ENCODE results near the gene APBB2.

The APBB2 gene

GRCh38 chr4:41214136-41214824 lies at the start of gene APBB2:
Gene APBB2, minus strand, starts transcription at chr4:41214542. Its CDS starts 181,288 bp downstream, at chr4:41033254.
- no peak for DNase-seq (ENCODE audit: low read depth)

DNA sequence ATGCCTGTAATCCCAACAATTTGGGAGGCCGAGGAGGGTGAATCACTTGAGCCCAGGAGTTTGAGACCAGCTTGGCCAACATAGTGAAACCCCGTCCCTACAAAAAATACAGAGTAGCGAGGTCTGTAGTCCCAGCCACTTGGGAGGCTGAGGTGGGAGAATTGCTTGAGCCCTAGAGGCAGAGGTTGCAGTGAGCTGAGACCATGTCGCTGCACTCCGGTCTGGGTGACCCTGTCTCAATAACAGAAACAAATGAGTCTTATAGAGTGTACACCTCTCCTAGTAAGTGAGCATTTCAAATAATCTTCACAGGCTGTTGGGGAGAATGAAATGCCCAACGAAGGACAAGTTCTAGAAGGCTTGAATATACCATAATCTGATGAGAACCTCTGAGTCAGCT lies 47.9 kb upstream of the APBB2 start:
- DNase-seq (ENCODE audit: low read depth), result no peak

- DNase-seq (ENCODE audit: low read depth), result no peak
These were observed 45.9 kb upstream of the APBB2 start for GRCh38 chr4:41260116-41260733.

DNA sequence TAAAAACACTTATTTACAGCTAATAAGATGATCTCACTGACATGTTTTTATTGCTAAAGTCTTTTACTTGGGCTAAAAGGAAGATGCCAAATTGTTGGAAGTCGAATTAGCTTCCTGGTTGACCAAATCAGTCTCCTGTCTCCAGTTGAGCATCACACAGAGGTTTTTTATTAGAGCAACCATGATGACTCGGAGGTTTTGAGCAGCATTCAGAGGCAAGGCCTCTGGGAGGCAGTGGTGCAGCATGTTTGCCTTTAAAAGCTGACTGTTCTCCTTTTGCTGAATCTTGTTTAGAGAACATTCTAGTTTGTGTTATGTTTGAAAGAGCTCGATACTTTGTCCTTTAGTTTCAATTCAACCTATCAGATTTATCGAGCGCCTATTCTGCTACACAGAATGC lies 44.4 kb upstream of the APBB2 start:
- DNase-seq (ENCODE audit: low read depth), result no peak

GRCh38 chr4:41257906-41258305 lies 43.6 kb upstream of the APBB2 start:
- no peak for DNase-seq (ENCODE audit: low read depth)

GRCh38 chr4:41257257-41257901 lies 43.0 kb upstream of the APBB2 start:
- no peak for DNase-seq (ENCODE audit: low read depth)

GRCh38 chr4:41256740-41257256 lies 42.5 kb upstream of the APBB2 start, which contains the start of gene UCHL1:
Gene UCHL1, plus strand, starts transcription at chr4:41256928. Its CDS starts 49 bp downstream, at chr4:41256977.
- no peak for DNase-seq (ENCODE audit: low read depth)

DNA sequence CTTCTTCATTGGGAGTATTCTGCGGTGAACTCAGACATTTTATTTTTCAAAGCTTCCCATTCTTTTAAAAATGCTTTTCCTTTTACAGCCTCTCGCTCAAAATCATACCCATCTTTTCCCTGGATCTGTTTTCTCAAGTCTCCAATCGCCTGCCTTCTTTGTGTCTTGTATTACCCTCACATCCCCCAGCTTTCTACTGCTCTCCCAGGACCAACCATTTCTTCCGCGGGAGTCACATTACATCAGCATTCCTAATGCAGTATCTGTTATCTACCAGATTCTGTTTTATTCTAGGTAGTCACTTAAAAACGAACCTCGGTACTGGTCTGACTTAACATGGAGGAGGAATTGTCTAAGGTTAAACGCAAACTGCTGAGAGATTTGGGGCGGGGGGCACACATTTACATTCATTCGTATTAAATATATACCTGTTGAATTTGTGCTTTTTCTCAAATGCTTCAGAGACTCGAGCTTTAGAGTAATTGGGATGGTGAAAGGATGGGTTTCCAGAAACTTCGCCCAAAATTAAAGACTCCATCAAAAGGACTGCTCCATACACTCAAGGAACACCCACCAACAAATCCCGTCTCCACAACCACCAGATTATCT lies 41.9 kb upstream of the APBB2 start:
- no peak for DNase-seq (ENCODE audit: low read depth)

GRCh38 chr4:41245983-41246382 lies 31.6 kb upstream of the APBB2 start:
- DNase-seq (ENCODE audit: low read depth), result no peak

DNA sequence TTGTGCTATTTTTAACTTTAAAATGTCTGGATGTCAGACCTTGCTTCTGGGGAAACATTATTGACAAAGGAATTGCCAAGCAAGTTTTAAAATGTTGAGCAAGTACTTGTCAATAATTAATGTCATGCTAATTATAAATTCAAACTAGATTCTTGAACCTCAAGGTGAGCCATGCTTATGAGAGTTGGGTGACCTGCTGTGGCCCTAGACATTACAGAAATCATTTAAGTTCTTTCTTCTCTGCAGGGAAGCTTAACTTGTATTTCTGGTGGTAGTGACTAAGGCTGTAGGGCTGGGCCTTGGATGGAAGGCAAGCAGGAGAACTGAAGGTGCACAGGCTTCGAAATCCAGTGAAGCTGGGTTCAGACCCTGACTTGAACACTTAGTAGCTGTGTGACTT lies 27.6 kb upstream of the APBB2 start:
- DNase-seq (ENCODE audit: low read depth), result no peak

GRCh38 chr4:41236508-41236907 lies 22.2 kb upstream of the APBB2 start:
- no peak for DNase-seq (ENCODE audit: low read depth)

GRCh38 chr4:41236032-41236431 lies 21.7 kb upstream of the APBB2 start:
- DNase-seq (ENCODE audit: low read depth), result no peak

DNA sequence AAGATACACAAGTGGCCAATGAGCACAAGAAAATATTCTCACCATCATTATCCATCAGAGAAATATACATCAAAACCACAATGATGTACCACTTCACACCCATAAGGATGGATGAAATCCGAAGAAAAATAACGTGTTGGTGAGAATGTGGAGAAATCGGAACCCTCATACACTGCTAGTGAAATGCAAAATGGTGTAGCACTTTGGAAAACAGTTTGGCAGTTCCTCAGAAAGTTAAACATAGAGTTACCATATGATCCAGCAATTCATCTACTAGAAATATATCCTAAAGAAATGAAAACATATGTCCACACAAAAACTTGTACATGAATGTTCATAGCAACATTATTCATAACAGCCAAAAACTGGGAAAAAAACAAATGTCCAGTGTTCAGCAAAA lies 18.5 kb upstream of the APBB2 start:
- DNase-seq (ENCODE audit: low read depth), result no peak

GRCh38 chr4:41232406-41232805 lies 18.1 kb upstream of the APBB2 start:
- no peak for DNase-seq (ENCODE audit: low read depth)

DNA sequence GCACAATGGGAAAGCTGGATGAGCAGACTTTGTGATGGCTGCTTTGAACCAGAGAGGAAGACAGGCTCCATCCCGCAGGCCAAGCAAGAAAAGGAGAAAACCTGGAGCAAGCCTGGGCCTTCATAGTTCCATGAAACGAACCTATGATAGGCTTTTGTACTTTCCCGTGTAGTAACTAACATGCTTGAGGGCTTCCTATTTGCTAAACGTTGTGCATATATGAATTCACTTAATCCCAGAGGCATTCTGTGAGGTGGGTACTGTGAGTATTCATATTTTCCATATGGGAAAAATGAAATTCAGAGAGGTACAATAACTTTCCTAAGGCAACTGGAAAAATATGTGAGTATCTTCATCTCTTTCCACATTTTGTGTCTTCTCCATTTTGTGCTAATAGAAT lies 13.6 kb upstream of the APBB2 start:
- no peak for DNase-seq (ENCODE audit: low read depth)

- DNase-seq (ENCODE audit: low read depth), result no peak
These were observed 7.7 kb upstream of the APBB2 start for GRCh38 chr4:41221850-41222645.

DNA sequence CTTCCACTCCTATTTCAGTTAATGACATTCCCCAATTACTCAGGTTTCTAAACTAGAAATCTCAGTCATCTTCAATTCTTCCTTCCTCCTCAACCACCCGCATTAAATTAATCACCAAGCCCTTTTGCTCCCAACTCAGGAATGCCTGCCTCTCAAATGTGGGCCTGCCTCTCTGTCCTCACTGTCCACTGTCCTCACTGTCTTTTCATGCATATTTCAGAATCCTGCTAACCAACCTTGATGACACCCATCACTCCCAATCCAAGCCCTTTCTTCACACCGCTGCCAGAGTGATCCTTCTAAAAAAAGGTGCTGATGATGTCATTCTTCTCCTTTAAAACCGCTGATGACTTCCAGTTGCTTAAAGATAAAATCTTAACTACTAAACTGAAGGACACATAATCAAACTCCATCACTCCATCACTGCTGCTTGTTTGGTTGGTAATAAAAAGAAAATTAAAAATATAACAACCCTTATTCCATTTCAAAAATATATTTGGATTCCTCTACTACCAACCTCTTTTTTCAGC lies 5.1 kb upstream of the APBB2 start:
- no peak for DNase-seq (ENCODE audit: low read depth)

DNA sequence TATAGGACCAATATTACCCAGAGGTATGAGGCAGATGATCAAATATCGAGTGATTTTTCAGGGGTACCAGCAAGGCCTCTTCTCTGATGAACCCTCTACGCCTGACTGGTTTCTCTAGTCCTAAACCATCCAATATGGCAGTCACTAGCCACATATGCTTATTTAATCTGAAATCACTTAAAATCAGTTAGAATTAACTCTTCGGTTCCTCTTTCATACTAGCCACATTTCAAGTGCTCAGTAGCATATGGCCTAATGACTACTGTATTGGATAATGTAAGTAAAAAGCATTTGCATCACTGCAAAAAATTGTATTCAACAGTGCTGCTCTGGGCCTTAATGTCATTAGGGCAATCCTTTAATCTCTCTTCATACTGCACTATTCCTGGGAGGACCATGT lies 4.4 kb upstream of the APBB2 start:
- DNase-seq (ENCODE audit: low read depth), result no peak

DNA sequence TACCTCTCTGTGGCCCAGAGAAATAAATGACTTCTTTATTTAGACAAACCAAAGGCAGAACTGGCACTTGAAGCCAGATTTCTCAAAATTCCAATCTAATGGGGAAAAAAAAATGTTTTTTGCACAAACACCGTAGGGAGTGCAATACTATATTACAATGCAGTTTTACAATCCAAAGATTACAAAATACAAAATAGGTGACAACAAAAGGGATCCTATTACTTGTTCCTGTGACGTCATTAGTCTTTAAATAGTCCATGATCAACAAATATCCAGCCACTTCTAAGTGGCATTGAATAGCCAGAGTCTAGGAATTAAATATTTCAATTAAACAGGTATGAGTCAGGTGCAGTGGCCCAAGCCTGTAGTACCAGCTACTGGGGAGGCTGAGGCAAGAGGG lies 3.0 kb upstream of the APBB2 start:
- no peak for DNase-seq (ENCODE audit: low read depth)

DNA sequence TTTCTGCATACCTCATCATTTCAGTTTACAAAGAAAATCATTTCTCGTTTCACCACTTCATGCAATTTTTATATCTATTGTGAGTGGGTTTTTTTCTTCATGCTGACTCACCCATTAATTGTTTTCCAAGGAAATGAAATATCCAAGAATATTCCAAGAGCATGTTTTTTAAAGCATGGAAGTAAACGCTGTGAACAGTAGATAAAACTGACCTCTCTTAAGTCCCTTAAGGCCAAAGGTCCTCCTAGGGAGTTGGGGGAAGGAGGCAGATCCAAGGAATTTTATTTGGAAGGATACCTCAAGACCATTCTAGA lies 2.6 kb upstream of the APBB2 start:
- no peak for DNase-seq (ENCODE audit: low read depth)

- DNase-seq (ENCODE audit: low read depth), result no peak
These were observed 2.1 kb upstream of the APBB2 start for GRCh38 chr4:41216294-41217019.
